Gastroesophageal sphincter (tissue), 4 donors: ENCODE data around the gene PROC. TPM values are rescaled to one million over a fixed set of nuclear protein-coding genes. Genes with fewer than 3 reads are reported as not detected.
"Not testable (repeated sequence)": the region's sequence is repeated elsewhere in the genome, so short reads cannot be mapped to it uniquely, and the experiment has no call there.

Experiments
- ATAC-seq: fragments of 150-250 bp; one replicate; pipeline ENCODE4 v1.9.1; 2016; ENCODE audit warnings: mild to moderate bottlenecking, moderate library complexity
- H3K27ac ChIP-seq, 4 donors: fragments of 200-600 bp; sonication (generic) in 3 of 4; 1 replicate in 3 of 4; 2 replicates in 1 of 4; pipeline ENCODE4 v1.5.1; 2016 to 2019
- H3K27me3 ChIP-seq: fragments of 200-600 bp; sonication (generic); one replicate; pipeline ENCODE4 v1.5.1; 2019
- H3K36me3 ChIP-seq, 2 donors: fragments of 200-600 bp; sonication (generic); one replicate each; pipeline ENCODE4 v1.5.1; 2019; ENCODE audit warnings: control low read depth in 1 of 2
- H3K4me1 ChIP-seq, 3 donors: fragments of 200-600 bp; sonication (generic); 1 replicate in 2 of 3; 2 replicates in 1 of 3; pipeline ENCODE4 v1.5.1; 2016 to 2019; ENCODE audit warnings: control low read depth in 2 of 3
- H3K4me3 ChIP-seq, 2 donors: fragments of 200-600 bp; sonication (generic); one replicate each; pipeline ENCODE4 v1.5.1; 2019; ENCODE audit warnings: mild to moderate bottlenecking in 1 of 2, moderate library complexity in 1 of 2
- H3K9me3 ChIP-seq, 3 donors: fragments of 200-600 bp; sonication (generic); one replicate each; pipeline ENCODE4 v1.5.1; 2017 to 2019; ENCODE audit warnings: control low read depth in 2 of 3
- CTCF ChIP-seq, 4 experiments: fragments of 200-600 bp in 2 of 4; fragments of 450-650 bp in 2 of 4; sonication (generic) in 1 of 4; IDR thresholded peaks; one replicate each; pipeline ENCODE4 v1.5.1; 2017 to 2019; ENCODE audit warnings: antibody characterized with exemption in 4 of 4, mild to moderate bottlenecking in 2 of 4, moderate library complexity in 2 of 4
- EP300 ChIP-seq: sonication (generic); formaldehyde crosslinking; IDR thresholded peaks from one replicate; pipeline ENCODE4 v1.6.1; 2017; ENCODE audit warnings: antibody characterized with exemption, mild to moderate bottlenecking
- POLR2A ChIP-seq, 2 donors: fragments of 450-650 bp; IDR thresholded peaks; one replicate each; pipeline ENCODE4 v1.6.1; 2017; ENCODE audit warnings: antibody characterized with exemption in 2 of 2, mild to moderate bottlenecking in 2 of 2, moderate library complexity in 1 of 2
- POLR2AphosphoS5 ChIP-seq: sonication (generic); formaldehyde crosslinking; IDR thresholded peaks from one replicate; pipeline ENCODE4 v1.6.1; 2017; ENCODE audit warnings: antibody characterized with exemption
- WGBS, 2 donors: methylation state at CpG; one replicate each; pipeline ENCODE4 v1.1.5; 2018; ENCODE audit warnings: low coverage in 1 of 2; 5-methylcytosine and 5-hydroxymethylcytosine counted together
- total RNA-seq, 4 donors: library from RNA; depleted of rRNA; stranded (reverse); fragments of >200 nt; gene quantifications; one replicate each; pipeline ENCODE4 v1.1.0, GENCODE V29; 2016

The PROC gene
- total RNA-seq, 4 donors from 2014 or later, result not detected

- TF ChIP-seq POLR2AphosphoS5 (peak; percentile 91), POLR2A (IDR thresholded peaks at IDR 0.05) (peak; percentile 36 to 38), CTCF (IDR thresholded peaks at IDR 0.05) (peak in 2 of 4 experiments; percentile 22 to 26), EP300 (no peak)
- WGBS, 2 donors, result 15% methylated on average over 4 of the region's 75 CpGs; no CpG with 5 or more reads in 1 of the 2 donors
- H3K27me3 ChIP-seq, result no peaks in the 10 kb centered on the region
- peaks cover 0 to 63% (median 26%) of the 10 kb centered on the region in 3 donors for H3K4me1 ChIP-seq
- H3K9me3 ChIP-seq, result no peaks in the 10 kb centered on the region
- peak overlapping the region; percentile 79 to 96 (median 90) for H3K27ac ChIP-seq
- peak; percentile 96 for ATAC-seq
- peak overlapping the region; percentile 40 to 56 for H3K4me3 ChIP-seq
- no peaks in the 10 kb centered on the region for H3K36me3 ChIP-seq
Measured at GRCh38 chr2:127408004-127408806, 10.0 kb upstream of the PROC start.

DNA sequence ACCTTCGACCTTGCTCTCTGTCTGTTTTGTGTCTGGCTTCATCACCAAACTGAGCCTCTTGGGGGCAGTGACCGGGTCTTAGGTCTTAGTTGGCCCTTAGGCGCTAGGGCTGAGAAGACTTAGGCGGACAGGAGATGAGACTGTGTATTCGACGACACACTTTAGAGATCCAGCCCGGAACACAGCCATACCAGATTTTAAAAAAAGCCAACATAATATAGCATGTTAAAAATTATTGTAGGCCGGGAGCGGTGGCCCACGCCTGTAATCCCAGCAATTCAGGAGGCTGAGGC is 9.5 kb upstream of the PROC start:
- 70 to 87% methylated on average over 4 to 6 of the region's 10 CpGs for WGBS, 2 donors
- Histone ChIP-seq H3K4me1 (peaks cover 0 to 64% (median 26%) of the 10 kb centered on the region in 3 donors), H3K27me3 (no peaks in the 10 kb centered on the region), H3K9me3 (no peaks in the 10 kb centered on the region), H3K27ac (peak overlapping the region; percentile 79 to 96 (median 90)), H3K4me3 (peak overlapping the region in 1 of 2 donors; percentile 56), H3K36me3 (no peaks in the 10 kb centered on the region)
- TF ChIP-seq POLR2AphosphoS5, result no peak
- TF ChIP-seq CTCF (IDR thresholded peaks at IDR 0.05), result no peak
- no peak for TF ChIP-seq EP300
- no peak for ATAC-seq

GRCh38 chr2:127409716-127410115 is 8.5 kb upstream of the PROC start:
- not testable (repeated sequence) for H3K36me3 ChIP-seq, H3K9me3 ChIP-seq, ATAC-seq, H3K4me3 ChIP-seq, H3K27me3 ChIP-seq
- Histone ChIP-seq H3K27ac (peak overlapping the region in 3 of 4 donors; percentile 21 to 79 (median 78)), H3K4me1 (peaks cover 0 to 66% (median 26%) of the 10 kb centered on the region in 3 donors)
- WGBS, 2 donors, result 97 to 100% methylated on average over 4 to 8 of the region's 8 CpGs

DNA sequence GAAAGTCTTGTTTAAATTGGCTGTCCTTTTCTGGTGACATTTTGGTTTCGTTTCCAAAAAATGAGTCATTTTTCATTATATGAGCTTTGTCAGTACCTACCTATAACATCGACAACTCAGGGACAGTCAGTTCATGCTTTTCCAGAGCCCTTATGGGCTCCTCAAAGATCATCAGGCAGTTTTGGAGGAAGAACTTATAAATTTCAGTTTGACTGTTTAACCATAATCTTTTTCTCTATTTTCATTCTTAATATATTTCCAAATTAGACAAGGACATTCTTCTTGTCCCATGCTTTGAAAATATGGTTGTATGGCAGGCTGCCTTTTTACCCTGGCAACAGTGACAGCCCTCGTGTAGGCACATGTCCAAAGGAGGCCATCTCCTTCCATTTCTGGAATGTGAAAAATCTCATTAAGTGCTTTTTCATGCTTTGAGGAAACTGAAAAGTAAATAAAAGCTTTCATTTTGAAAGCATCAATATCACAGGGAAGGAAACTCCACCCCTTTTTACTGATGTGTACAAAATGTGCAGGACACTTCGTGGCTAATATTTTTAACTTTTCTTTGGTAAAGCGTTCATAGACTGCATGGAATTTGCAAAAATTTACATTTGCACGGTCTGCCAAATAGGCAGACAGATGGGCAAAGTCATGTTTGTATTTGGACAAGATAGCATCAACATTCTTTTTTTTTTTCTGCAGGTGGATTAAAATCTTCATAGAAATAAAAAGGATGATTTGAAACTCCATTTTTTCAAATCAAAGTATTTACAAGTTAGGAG is 7.2 kb upstream of the PROC start:
- TF ChIP-seq CTCF (IDR thresholded peaks at IDR 0.05) (no peak), POLR2AphosphoS5 (peak; percentile 78)
- Histone ChIP-seq H3K9me3 (no peaks in the 10 kb centered on the region), H3K27me3 (peaks cover 6% of the 10 kb centered on the region), H3K36me3 (no peaks in the 10 kb centered on the region), H3K4me1 (peaks cover 0 to 70% (median 28%) of the 10 kb centered on the region in 3 donors), H3K4me3 (no peak overlapping the region), H3K27ac (peak overlapping the region; percentile 71 to 84 (median 78))
- ATAC-seq, result peak; percentile 29
- WGBS, 2 donors, result 3 to 5% methylated on average over 6 of the region's 6 CpGs

- ATAC-seq, result no peak
- Histone ChIP-seq H3K36me3 (no peaks in the 10 kb centered on the region), H3K27me3 (peaks cover 13% of the 10 kb centered on the region), H3K4me1 (peaks cover 0 to 72% (median 32%) of the 10 kb centered on the region in 3 donors), H3K4me3 (no peak overlapping the region), H3K27ac (peak overlapping the region; percentile 29 to 84 (median 78)), H3K9me3 (no peaks in the 10 kb centered on the region)
- TF ChIP-seq EP300 (no peak), CTCF (IDR thresholded peaks at IDR 0.05) (no peak), POLR2A (IDR thresholded peaks at IDR 0.05) (no peak), POLR2AphosphoS5 (no peak)
- 74 to 79% methylated on average over 9 to 12 of the region's 12 CpGs for WGBS, 2 donors
Measured at GRCh38 chr2:127411653-127412369, 6.4 kb upstream of the PROC start.
